C4-2B (cell line): Measurements from ENCODE around the gene CATSPER3.

Experiments
- CTCF ChIP-seq: fragments of 450-650 bp; conservative IDR thresholded peaks from 2 replicates; pipeline ENCODE4 v1.5.1; 2017; ENCODE audit warnings: mild to moderate bottlenecking
- ZFX ChIP-seq: fragments of 450-650 bp; IDR thresholded peaks from 2 replicates; pipeline ENCODE4 v1.6.1; 2017

DNA sequence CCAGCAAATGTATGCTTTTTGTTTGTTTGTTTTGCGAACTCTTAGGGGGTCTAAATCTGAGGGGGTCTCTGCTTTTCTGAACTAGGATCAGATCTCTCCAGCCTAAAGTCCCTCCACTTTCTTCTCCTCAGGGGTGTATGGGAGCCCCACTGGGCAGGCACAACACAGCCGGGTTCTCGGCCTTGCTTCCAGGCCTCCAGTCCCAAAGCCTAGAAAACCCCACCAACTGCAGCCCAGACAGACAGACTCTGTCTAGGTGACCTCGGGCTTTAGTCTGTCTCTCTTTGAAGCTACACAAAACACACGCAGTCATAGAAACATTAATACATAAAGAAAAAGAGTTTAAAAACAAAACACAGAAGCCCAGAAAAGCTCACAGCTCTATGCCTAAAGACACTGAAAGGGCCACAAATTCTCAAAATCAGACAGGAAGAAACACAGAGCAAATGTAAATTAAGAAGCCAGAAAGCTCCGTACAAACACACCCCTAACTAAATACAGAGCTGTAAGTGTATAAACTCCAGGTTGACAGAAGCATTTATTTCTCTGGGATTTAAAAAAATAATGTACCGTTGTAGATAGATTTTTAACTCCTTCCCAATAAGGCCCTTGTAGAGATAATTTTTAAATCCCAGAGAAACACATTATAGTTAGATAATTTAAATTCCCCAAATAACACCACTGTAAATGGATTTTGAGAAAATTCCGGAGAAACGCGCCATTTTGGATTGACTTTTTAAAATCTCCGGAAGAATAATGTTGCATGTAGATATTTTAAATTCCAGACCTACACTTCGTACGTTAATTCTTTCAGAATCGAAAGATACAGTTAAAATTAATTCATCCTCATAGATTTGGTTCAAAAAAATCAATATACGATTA lies 64.3 kb downstream of the CATSPER3 start:
- TF ChIP-seq CTCF (no peak), ZFX (no peak)
